Activated naive CD8-positive, alpha-beta T cell treated with anti-CD3 and anti-CD28 coated beads, Interleukin-2, amount 10 ng/mL, durations not matched to agents 7 days and 5 days (primary cell): ENCODE measurements around the gene PIK3CG. TPM values are rescaled to one million over a fixed set of nuclear protein-coding genes. Genes with fewer than 3 reads are reported as not detected.
A peak's percentile ranks its signal among the peaks of the same experiment; 100 is the strongest.
"Not testable (repeated sequence)": the region's sequence is repeated elsewhere in the genome, so short reads cannot be mapped to it uniquely, and the experiment has no call there.

Experiments
- ATAC-seq: fragments of 150-1000 bp; cut with Tn5 transposase; one replicate; pipeline ENCODE4 v1.10.0; 2021; ENCODE audit warnings: low read depth, moderate library complexity
- POLR2A ChIA-PET: fragments of 350-600 bp; sonication (Branson Sonifier 250); formaldehyde crosslinking; loops from one replicate; lab custom pipeline; 2021; ENCODE audit warnings: antibody characterized with exemption; lab: Charles Lee
- DNase-seq: peaks from one replicate; pipeline ENCODE4 v3.0.0; 2021
- H3K27ac Mint-ChIP-seq: one replicate; pipeline ENCODE4 v1.8.0; 2022; ENCODE audit warnings: mild to moderate bottlenecking, mixed read lengths
- H3K27me3 Mint-ChIP-seq: one replicate; pipeline ENCODE4 v1.8.0; 2022; ENCODE audit warnings: mild to moderate bottlenecking, moderate library complexity, mixed read lengths
- H3K36me3 Mint-ChIP-seq: one replicate; pipeline ENCODE4 v1.8.0; 2021; ENCODE audit warnings: mild to moderate bottlenecking, mixed read lengths
- H3K4me1 Mint-ChIP-seq: one replicate; pipeline ENCODE4 v1.8.0; 2021; ENCODE audit warnings: mixed read lengths
- H3K4me3 Mint-ChIP-seq: one replicate; pipeline ENCODE4 v1.8.0; 2022; ENCODE audit warnings: mild to moderate bottlenecking, moderate library complexity, mixed read lengths
- H3K9me3 Mint-ChIP-seq: one replicate; pipeline ENCODE4 v1.8.0; 2021; ENCODE audit warnings: mixed read lengths
- total RNA-seq, 2 experiments: library from RNA; stranded (reverse); gene quantifications; one replicate each; pipeline ENCODE4 v1.2.3, GENCODE V29; 2021

PIK3CG gene
- total RNA-seq, 2 experiments from 2014 or later: 54.1 to 55.9 TPM

GRCh38 chr7:106841896-106842390 is 23.1 kb upstream of the PIK3CG start:
- Mint-ChIP-seq H3K36me3 (peaks cover 4% of the 10 kb centered on the region), H3K9me3 (no peaks in the 10 kb centered on the region), H3K27ac (no peak overlapping the region), H3K4me1 (no peaks in the 10 kb centered on the region), H3K4me3 (no peak overlapping the region), H3K27me3 (peaks cover 11% of the 10 kb centered on the region)
- DNase-seq (no peak), ATAC-seq (no peak)
- POLR2A ChIA-PET: no interaction called here

GRCh38 chr7:106844279-106844997 is 20.6 kb upstream of the PIK3CG start:
- H3K27me3 Mint-ChIP-seq: peaks cover 11% of the 10 kb centered on the region
- peaks cover 2% of the 10 kb centered on the region for H3K9me3 Mint-ChIP-seq
- H3K27ac Mint-ChIP-seq: no peak overlapping the region
- POLR2A ChIA-PET: no interaction called here
- H3K4me3 Mint-ChIP-seq: no peak overlapping the region
- DNase-seq: no peak
- H3K36me3 Mint-ChIP-seq: peaks cover 2% of the 10 kb centered on the region
- no peaks in the 10 kb centered on the region for H3K4me1 Mint-ChIP-seq
- no peak for ATAC-seq

- no peaks in the 10 kb centered on the region for H3K4me1 Mint-ChIP-seq
- H3K36me3 Mint-ChIP-seq: no peaks in the 10 kb centered on the region
- peaks cover 8% of the 10 kb centered on the region for H3K9me3 Mint-ChIP-seq
- peaks cover 9% of the 10 kb centered on the region for H3K27me3 Mint-ChIP-seq
- ATAC-seq (no peak), DNase-seq (no peak)
- no peak overlapping the region for H3K27ac Mint-ChIP-seq
- POLR2A ChIA-PET: no interaction called here
- H3K4me3 Mint-ChIP-seq: no peak overlapping the region
Measured at GRCh38 chr7:106848049-106848448, 17.0 kb upstream of the PIK3CG start.

- Mint-ChIP-seq H3K36me3 (no peaks in the 10 kb centered on the region), H3K27ac (no peak overlapping the region), H3K27me3 (peaks cover 6% of the 10 kb centered on the region), H3K4me3 (no peak overlapping the region), H3K9me3 (peaks cover 8% of the 10 kb centered on the region), H3K4me1 (peaks cover 2% of the 10 kb centered on the region)
- POLR2A ChIA-PET: no interaction called here
- DNase-seq (no peak), ATAC-seq (no peak)
Measured at GRCh38 chr7:106848851-106849442, 16.1 kb upstream of the PIK3CG start.

GRCh38 chr7:106851632-106852031 is 13.4 kb upstream of the PIK3CG start:
- peaks cover 12% of the 10 kb centered on the region for H3K9me3 Mint-ChIP-seq
- H3K4me3 Mint-ChIP-seq, H3K27me3 Mint-ChIP-seq, POLR2A ChIA-PET, ATAC-seq, H3K36me3 Mint-ChIP-seq, H3K4me1 Mint-ChIP-seq, DNase-seq, H3K27ac Mint-ChIP-seq: not testable (repeated sequence)

- DNase-seq (no peak), ATAC-seq (no peak)
- Mint-ChIP-seq H3K9me3 (peaks cover 14% of the 10 kb centered on the region), H3K4me3 (no peak overlapping the region), H3K27me3 (peaks cover 1% of the 10 kb centered on the region), H3K27ac (no peak overlapping the region), H3K4me1 (peaks cover 5% of the 10 kb centered on the region), H3K36me3 (peaks cover 2% of the 10 kb centered on the region)
- POLR2A ChIA-PET: no interaction called here
Measured at GRCh38 chr7:106853250-106853908, 11.7 kb upstream of the PIK3CG start.

GRCh38 chr7:106855540-106856132 is 9.4 kb upstream of the PIK3CG start:
- Mint-ChIP-seq H3K4me1 (peaks cover 5% of the 10 kb centered on the region), H3K27me3 (peaks cover 1% of the 10 kb centered on the region), H3K9me3 (peaks cover 16% of the 10 kb centered on the region), H3K36me3 (peaks cover 2% of the 10 kb centered on the region), H3K4me3 (no peak overlapping the region), H3K27ac (no peak overlapping the region)
- POLR2A ChIA-PET: no interaction called here
- DNase-seq (no peak), ATAC-seq (no peak)

GRCh38 chr7:106858618-106859532 is 6.2 kb upstream of the PIK3CG start:
- peaks cover 13% of the 10 kb centered on the region for H3K9me3 Mint-ChIP-seq
- DNase-seq: no peak
- no peak overlapping the region for H3K27ac Mint-ChIP-seq
- POLR2A ChIA-PET: interaction anchor here (0.6 kb wide), 1 partner anchor 696 kb away, joined by 3 read pairs; no protein-coding TSS in a partner anchor
- H3K27me3 Mint-ChIP-seq: peaks cover 1% of the 10 kb centered on the region
- peaks cover 2% of the 10 kb centered on the region for H3K36me3 Mint-ChIP-seq
- H3K4me3 Mint-ChIP-seq: no peak overlapping the region
- ATAC-seq: no peak
- peaks cover 9% of the 10 kb centered on the region for H3K4me1 Mint-ChIP-seq

- DNase-seq (no peak), ATAC-seq (no peak)
- peak overlapping the region; percentile 10 for H3K27ac Mint-ChIP-seq
- POLR2A ChIA-PET: interaction anchor here (0.7 kb wide), 1 partner anchor 8 kb away, joined by 3 read pairs; no protein-coding TSS in a partner anchor
- H3K4me1 Mint-ChIP-seq: peaks cover 20% of the 10 kb centered on the region
- peaks cover 8% of the 10 kb centered on the region for H3K36me3 Mint-ChIP-seq
- H3K9me3 Mint-ChIP-seq: peaks cover 8% of the 10 kb centered on the region
- H3K27me3 Mint-ChIP-seq: no peaks in the 10 kb centered on the region
- no peak overlapping the region for H3K4me3 Mint-ChIP-seq
Measured at GRCh38 chr7:106862317-106863089, 2.6 kb upstream of the PIK3CG start.

- no peak for DNase-seq
- POLR2A ChIA-PET: interaction anchor here (0.8 kb wide), 1 partner anchor 700 kb away, joined by 3 read pairs; no protein-coding TSS in a partner anchor
- H3K4me1 Mint-ChIP-seq: peaks cover 20% of the 10 kb centered on the region
- no peaks in the 10 kb centered on the region for H3K27me3 Mint-ChIP-seq
- H3K36me3 Mint-ChIP-seq: peaks cover 14% of the 10 kb centered on the region
- H3K4me3 Mint-ChIP-seq: no peak overlapping the region
- no peak overlapping the region for H3K27ac Mint-ChIP-seq
- ATAC-seq: no peak
- peaks cover 5% of the 10 kb centered on the region for H3K9me3 Mint-ChIP-seq
Measured at GRCh38 chr7:106863274-106863997, 1.6 kb upstream of the PIK3CG start.

GRCh38 chr7:106864298-106865081 is 592 bp upstream of the PIK3CG start:
- DNase-seq: no peak
- H3K9me3 Mint-ChIP-seq: peaks cover 4% of the 10 kb centered on the region
- H3K27me3 Mint-ChIP-seq: no peaks in the 10 kb centered on the region
- peaks cover 30% of the 10 kb centered on the region for H3K4me1 Mint-ChIP-seq
- peaks cover 23% of the 10 kb centered on the region for H3K36me3 Mint-ChIP-seq
- H3K27ac Mint-ChIP-seq: peak overlapping the region; percentile 97
- POLR2A ChIA-PET: interaction anchor here (0.5 to 1.2 kb wide), 4 partner anchors 262 to 761 kb away, joined by 3 to 10 read pairs (median 4); partner anchors contain the start of gene HBP1
- H3K4me3 Mint-ChIP-seq: peak overlapping the region; percentile 95
- peak; percentile 48 for ATAC-seq
